ENCODE data around the gene SCAND1.

SCAND1 gene

DNA sequence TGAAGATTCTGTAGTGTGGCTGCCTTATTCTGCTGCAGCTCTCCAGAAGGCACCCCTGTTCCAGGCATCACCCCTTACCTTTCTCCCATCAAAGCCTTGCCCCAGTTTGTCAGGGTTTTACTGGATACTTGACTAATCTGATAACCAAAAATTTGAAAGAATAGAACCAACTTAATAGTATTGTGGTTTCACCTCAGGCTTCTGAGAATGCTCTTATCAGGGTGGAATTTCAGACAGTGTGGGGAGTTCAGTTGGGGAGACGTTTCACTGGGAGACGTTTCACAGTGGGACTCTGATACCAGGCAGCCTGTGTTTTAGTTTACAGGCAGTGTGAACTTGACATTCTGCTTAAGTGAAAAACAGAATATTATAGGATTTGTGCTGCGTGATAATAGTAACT lies 50.5 kb downstream of the SCAND1 start:
- DNase-seq: no peak
